ENCODE results near the gene DENND2D.

The DENND2D gene

GRCh38 chr1:111183308-111184069 is 17.0 kb downstream of the DENND2D start:
- no peak for TF ChIP-seq CTCF (IDR thresholded peaks at IDR 0.05; ENCODE audit: low read depth, low read length)
- no peak for DNase-seq (ENCODE audit: extremely low read depth, low read depth)

- TF ChIP-seq CTCF (IDR thresholded peaks at IDR 0.05; ENCODE audit: low read depth, low read length) = no peak
- DNase-seq (ENCODE audit: extremely low read depth, low read depth) = no peak
Observed at GRCh38 chr1:111182052-111182451, 18.4 kb downstream of the DENND2D start.

GRCh38 chr1:111179968-111180533 is 20.4 kb downstream of the DENND2D start:
- TF ChIP-seq CTCF (IDR thresholded peaks at IDR 0.05; ENCODE audit: low read depth, low read length) = no peak
- DNase-seq (ENCODE audit: extremely low read depth, low read depth) = no peak

- TF ChIP-seq CTCF (IDR thresholded peaks at IDR 0.05; ENCODE audit: low read depth, low read length) = no peak
- DNase-seq (ENCODE audit: extremely low read depth, low read depth) = no peak
Observed at GRCh38 chr1:111176678-111177077, 23.8 kb downstream of the DENND2D start.

GRCh38 chr1:111175349-111175748 is 25.1 kb downstream of the DENND2D start:
- no peak for TF ChIP-seq CTCF (IDR thresholded peaks at IDR 0.05; ENCODE audit: low read depth, low read length)

GRCh38 chr1:111174070-111174469 is 26.4 kb downstream of the DENND2D start:
- TF ChIP-seq CTCF (IDR thresholded peaks at IDR 0.05; ENCODE audit: low read depth, low read length) = no peak
- no peak for DNase-seq (ENCODE audit: extremely low read depth, low read depth)

More at GRCh38 chr1:111175349-111175748, 25.1 kb downstream of the DENND2D start:
- DNase-seq (ENCODE audit: extremely low read depth, low read depth) = no peak

- DNase-seq (ENCODE audit: extremely low read depth, low read depth) = no peak
- TF ChIP-seq CTCF (IDR thresholded peaks at IDR 0.05; ENCODE audit: low read depth, low read length) = no peak
Observed at GRCh38 chr1:111172463-111172862, 28.0 kb downstream of the DENND2D start.

Measured in AG09319 (cell line).